Kidney (tissue), 22 donors: Measurements from ENCODE around the gene ZNF627. TPM values are rescaled to one million over a fixed set of nuclear protein-coding genes. Genes with fewer than 3 reads are reported as not detected.

Experiments
- DNase-seq, 5 donors: peaks; one replicate each; pipeline ENCODE4 v3.0.0-alpha.2; 2013 to 2020
- FAIRE-seq: peaks from 2 replicates; lab custom pipeline; 2012; peaks lifted over from hg19 to GRCh38; lab: Jason Lieb, UNC
- H3K27ac ChIP-seq, 2 donors: one replicate each; pipeline ENCODE4 v1.7.0; 2013; ENCODE audit warnings: low read depth in 2 of 2, low read length in 2 of 2, inconsistent platforms in 1 of 2
- H3K27me3 ChIP-seq: one replicate; pipeline ENCODE4 v1.7.1; 2013; ENCODE audit warnings: low read length, inconsistent platforms; ENCODE audit not compliant: control insufficient read depth, insufficient read depth
- H3K36me3 ChIP-seq, 3 donors: one replicate each; pipeline versions ENCODE4 v1.7.0 to v1.7.1; 2013; ENCODE audit warnings: low read length in 3 of 3, control low read depth in 1 of 3, inconsistent platforms in 1 of 3; ENCODE audit not compliant: insufficient read depth in 3 of 3, control insufficient read depth in 2 of 3
- H3K4me1 ChIP-seq, 3 donors: one replicate each; pipeline versions ENCODE4 v1.7.0 to v1.7.1; 2013; ENCODE audit warnings: low read length in 3 of 3, inconsistent platforms in 1 of 3, low read depth in 1 of 3; ENCODE audit not compliant: control insufficient read depth in 2 of 3, insufficient read depth in 2 of 3
- H3K4me3 ChIP-seq, 3 donors: one replicate each; pipeline versions ENCODE4 v1.7.0 to v1.8.1; 2013; ENCODE audit warnings: low read length in 3 of 3, control low read depth in 1 of 3, inconsistent platforms in 1 of 3
- H3K9ac ChIP-seq, 3 donors: one replicate each; pipeline versions ENCODE4 v1.7.0 to v1.7.1; 2013; ENCODE audit warnings: low read length in 3 of 3, control low read depth in 1 of 3, inconsistent platforms in 1 of 3
- H3K9me3 ChIP-seq, 3 donors: one replicate each; pipeline versions ENCODE4 v1.7.0 to v1.7.1; 2013; ENCODE audit warnings: low read length in 3 of 3, control low read depth in 1 of 3, inconsistent platforms in 1 of 3; ENCODE audit not compliant: control insufficient read depth in 2 of 3, insufficient read depth in 1 of 3
- CTCF ChIP-seq: IDR thresholded peaks from 3 replicates; pipeline ENCODE4 v1.5.1; 2012; ENCODE audit warnings: mild to moderate bottlenecking, moderate library complexity, borderline replicate concordance; ENCODE audit not compliant: insufficient read depth; ENCODE audit errors: extremely low read depth
- intact Hi-C: fragments of 100-400 bp; cut with DNase I; formaldehyde crosslinking; loops from one replicate; pipeline ENCODE4 v1.11.1; 2022
- long read RNA-seq, 10 donors: library from polyadenylated mRNA in 1 of 10; unstranded in 1 of 10; transcript quantifications; one replicate each; pipeline ENCODE4 v2.0.0 and lab custom pipeline, GENCODE V29; 2021 to 2026
- polyA plus RNA-seq: library from polyadenylated mRNA; stranded (reverse); fragments of 350-450 nt; fragmentation: Illumina TruSeq; extraction: RNeasy Lipid Tissue Mini Kit (QIAGEN cat#74804); gene quantifications from one replicate; pipeline ENCODE4 v1.2.3, GENCODE V29; 2014; ENCODE audit warnings: low read depth, low replicate concordance; ENCODE audit not compliant: insufficient read depth
- total RNA-seq: library from RNA; stranded (reverse); fragmentation: NEBNext Ultra II Directional; extraction: Animal tissue kit (Norgen Biotek cat#: 25700); gene quantifications from one replicate; pipeline ENCODE4 v1.2.1, GENCODE V29; 2021
- donor health status: control.
- donor health status: control.
- donor health status: control.
- donor health status: control.
- donor health status: control.
- donor health status: DM: yes; HTN: yes; CAD: no.
- donor health status: Normal renal cell carcinoma (clear cell type).

Gene ZNF627
- total RNA-seq (20.8 TPM), polyA plus RNA-seq (8.4 TPM)
- long read RNA-seq, donor 1, transcript ZNF627-201 (4 exons, 2,840 nt): major isoform, 9 of 16 reads
- long read RNA-seq, donor 1, partial matches to known transcripts: 7 of 16 reads
- long read RNA-seq, donor 1, other reads (novel, unspliced or antisense): 0 of 16 reads
- long read RNA-seq, donor 2, transcript ZNF627-201 (4 exons, 2,840 nt): major isoform, 13 of 22 reads
- long read RNA-seq, donor 2, partial matches to known transcripts: 9 of 22 reads
- long read RNA-seq, donor 2, other reads (novel, unspliced or antisense): 0 of 22 reads
- long read RNA-seq, donor 3, transcript ZNF627-201 (4 exons, 2,840 nt): major isoform, 16 of 16 reads
- long read RNA-seq, donor 3, partial matches to known transcripts: 0 of 16 reads
- long read RNA-seq, donor 3, other reads (novel, unspliced or antisense): 0 of 16 reads
- long read RNA-seq, donor 4, transcript ZNF627-201 (4 exons, 2,840 nt): major isoform, 9 of 15 reads
- long read RNA-seq, donor 4, partial matches to known transcripts: 0 of 15 reads
- long read RNA-seq, donor 4, other reads (novel, unspliced or antisense): 6 of 15 reads
- long read RNA-seq, donor 5: 0 reads
- long read RNA-seq, donor 6, transcript ZNF627-201 (4 exons, 2,840 nt): major isoform, 10 of 15 reads
- long read RNA-seq, donor 6, partial matches to known transcripts: 0 of 15 reads
- long read RNA-seq, donor 6, other reads (novel, unspliced or antisense): 5 of 15 reads
- long read RNA-seq, donor 7, transcript ZNF627-201 (4 exons, 2,840 nt): major isoform, 32 of 36 reads
- long read RNA-seq, donor 7, partial matches to known transcripts: 0 of 36 reads
- long read RNA-seq, donor 7, other reads (novel, unspliced or antisense): 4 of 36 reads
- long read RNA-seq, donor 8, transcript ZNF627-201 (4 exons, 2,840 nt): major isoform, 20 of 20 reads
- long read RNA-seq, donor 8, partial matches to known transcripts: 0 of 20 reads
- long read RNA-seq, donor 8, other reads (novel, unspliced or antisense): 0 of 20 reads
- long read RNA-seq, donor 9, transcript ZNF627-201 (4 exons, 2,840 nt): major isoform, 12 of 12 reads
- long read RNA-seq, donor 9, partial matches to known transcripts: 0 of 12 reads
- long read RNA-seq, donor 9, other reads (novel, unspliced or antisense): 0 of 12 reads
- long read RNA-seq, donor 10, transcript ZNF627-201 (4 exons, 2,840 nt): major isoform, 6 of 6 reads
- long read RNA-seq, donor 10, partial matches to known transcripts: 0 of 6 reads
- long read RNA-seq, donor 10, other reads (novel, unspliced or antisense): 0 of 6 reads

- intact Hi-C loops: no loop called here
- Histone ChIP-seq H3K4me1 (no peaks in the 10 kb centered on the region), H3K9me3 (no peaks in the 10 kb centered on the region), H3K9ac (peak within 1 kb of the TSS; percentile 80 to 91 (median 85)), H3K27me3 (no peaks in the 10 kb centered on the region), H3K36me3 (peaks cover 0 to 2% (median 0%) of the 10 kb centered on the region in 3 donors), H3K27ac (peak within 1 kb of the TSS; percentile 98 to 99), H3K4me3 (peak within 1 kb of the TSS; percentile 81 to 96 (median 82))
- DNase-seq: peak; percentile 99 to 100 (median 99)
- no peak for TF ChIP-seq CTCF
- peak; percentile 90 for FAIRE-seq
Measured at GRCh38 chr19:11597202-11598102, at the start of gene ZNF627. Gene ZNF627, plus strand, starts transcription at chr19:11597483. Its CDS starts 145 bp downstream, at chr19:11597628.

GRCh38 chr19:11547929-11548700 is 49.2 kb upstream of the ZNF627 start:
- Histone ChIP-seq H3K36me3 (peaks cover 0 to 2% (median 0%) of the 10 kb centered on the region in 3 donors), H3K27ac (no peak overlapping the region), H3K4me1 (no peaks in the 10 kb centered on the region), H3K4me3 (no peak overlapping the region), H3K9me3 (no peaks in the 10 kb centered on the region), H3K27me3 (no peaks in the 10 kb centered on the region), H3K9ac (no peak overlapping the region)
- intact Hi-C loops: no loop called here
- FAIRE-seq (no peak), DNase-seq (no peak)
- no peak for TF ChIP-seq CTCF
